Parathyroid adenoma (tissue), 2 donors: Measurements from ENCODE around the gene CATSPERZ.
"Not testable (repeated sequence)": the region's sequence is repeated elsewhere in the genome, so short reads cannot be mapped to it uniquely, and the experiment has no call there.

ENCODE experiments used
- H2AFZ ChIP-seq: fragments of 300-600 bp; sonication (generic); one replicate; pipeline ENCODE4 v1.7.0; 2017; ENCODE audit warnings: antibody characterized with exemption, mild to moderate bottlenecking
- H3K27ac ChIP-seq: fragments of 300-600 bp; sonication (generic); one replicate; pipeline ENCODE4 v1.7.0; 2017
- H3K27me3 ChIP-seq: fragments of 300-600 bp; sonication (generic); one replicate; pipeline ENCODE4 v1.7.0; 2017; ENCODE audit warnings: low read length; ENCODE audit not compliant: control insufficient read depth, insufficient read depth
- H3K36me3 ChIP-seq: fragments of 300-600 bp; sonication (generic); one replicate; pipeline ENCODE4 v1.7.0; 2017; ENCODE audit warnings: low read length; ENCODE audit not compliant: control insufficient read depth, insufficient read depth
- H3K4me1 ChIP-seq: fragments of 300-600 bp; sonication (generic); one replicate; pipeline ENCODE4 v1.7.0; 2017; ENCODE audit warnings: control low read depth
- H3K4me2 ChIP-seq: fragments of 300-600 bp; sonication (generic); one replicate; pipeline ENCODE4 v1.7.0; 2017; ENCODE audit warnings: low read length
- H3K4me3 ChIP-seq: fragments of 300-600 bp; sonication (generic); one replicate; pipeline ENCODE4 v1.7.0; 2017; ENCODE audit warnings: low read depth, low read length
- H3K79me2 ChIP-seq: fragments of 300-600 bp; sonication (generic); one replicate; pipeline ENCODE4 v1.7.0; 2017; ENCODE audit warnings: control low read depth
- H3K9ac ChIP-seq: fragments of 300-600 bp; sonication (generic); one replicate; pipeline ENCODE4 v1.7.0; 2017; ENCODE audit warnings: mild to moderate bottlenecking
- H3K9me3 ChIP-seq: fragments of 300-600 bp; sonication (generic); one replicate; pipeline ENCODE4 v1.7.0; 2017; ENCODE audit warnings: low read length; ENCODE audit not compliant: control insufficient read depth
- TF ChIP-seq, protein P1 (sequence below): fragments of 300-600 bp; sonication (generic); IDR thresholded peaks from one replicate; pipeline ENCODE4 v1.7.0; 2017; ENCODE audit warnings: antibody characterized with exemption, mild to moderate bottlenecking
- donor health status: primary hyperparathyroidism.

Gene CATSPERZ

DNA sequence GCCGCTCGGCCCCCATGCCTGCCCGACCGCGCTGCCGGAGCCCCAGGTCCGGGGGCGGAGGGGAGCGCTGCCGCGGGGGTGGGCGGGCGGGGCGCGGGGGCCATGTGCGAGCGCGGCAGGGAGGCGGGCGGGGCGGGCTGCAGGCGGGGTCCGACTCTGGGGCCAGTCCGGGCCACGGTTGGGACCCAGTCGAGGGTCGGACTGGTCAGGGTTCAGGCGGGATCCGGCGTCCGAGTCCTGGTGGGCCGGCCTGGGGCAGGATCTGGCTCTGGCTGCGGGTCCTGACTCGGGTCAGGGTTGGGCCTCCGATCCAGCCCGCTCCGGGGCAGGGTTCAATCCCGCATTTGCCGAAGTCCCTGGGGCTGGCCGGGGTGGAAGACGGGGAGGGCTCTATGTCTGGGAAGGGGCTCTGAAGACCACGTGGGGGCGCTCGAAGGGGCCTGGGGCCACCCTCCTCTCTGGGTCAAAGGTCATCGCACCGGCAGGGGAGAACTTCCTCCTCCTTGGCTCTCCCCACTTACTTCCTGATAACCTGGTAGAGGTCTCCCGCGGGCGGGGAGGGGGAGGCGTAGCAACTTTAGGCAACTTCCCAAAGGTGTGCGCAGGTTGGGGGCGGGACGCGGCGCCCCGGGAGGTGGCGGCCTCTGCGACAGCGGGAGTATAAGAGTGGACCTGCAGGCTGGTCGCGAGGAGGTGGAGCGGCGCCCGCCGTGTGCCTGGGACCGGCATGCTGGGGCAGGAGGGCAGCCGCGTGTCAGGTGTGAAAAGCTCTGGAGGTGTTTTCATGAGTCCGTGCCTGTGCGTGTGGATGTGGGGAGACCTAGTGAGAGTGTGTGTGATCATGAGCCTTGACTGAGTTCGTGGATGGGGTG lies 5.8 kb downstream of the CATSPERZ start:
- Histone ChIP-seq H3K4me2 (peak overlapping the region; percentile 81), H3K27ac (peak overlapping the region; percentile 69), H3K4me3 (peak overlapping the region; percentile 63), H3K9me3 (no peaks in the 10 kb centered on the region), H3K36me3 (no peaks in the 10 kb centered on the region), H3K4me1 (peaks cover 5% of the 10 kb centered on the region), H3K27me3 (no peaks in the 10 kb centered on the region), H3K9ac (peak overlapping the region; percentile 11), H3K79me2 (no peaks in the 10 kb centered on the region), H2AFZ (peak overlapping the region; percentile 45)
- TF ChIP-seq, protein P1, sequence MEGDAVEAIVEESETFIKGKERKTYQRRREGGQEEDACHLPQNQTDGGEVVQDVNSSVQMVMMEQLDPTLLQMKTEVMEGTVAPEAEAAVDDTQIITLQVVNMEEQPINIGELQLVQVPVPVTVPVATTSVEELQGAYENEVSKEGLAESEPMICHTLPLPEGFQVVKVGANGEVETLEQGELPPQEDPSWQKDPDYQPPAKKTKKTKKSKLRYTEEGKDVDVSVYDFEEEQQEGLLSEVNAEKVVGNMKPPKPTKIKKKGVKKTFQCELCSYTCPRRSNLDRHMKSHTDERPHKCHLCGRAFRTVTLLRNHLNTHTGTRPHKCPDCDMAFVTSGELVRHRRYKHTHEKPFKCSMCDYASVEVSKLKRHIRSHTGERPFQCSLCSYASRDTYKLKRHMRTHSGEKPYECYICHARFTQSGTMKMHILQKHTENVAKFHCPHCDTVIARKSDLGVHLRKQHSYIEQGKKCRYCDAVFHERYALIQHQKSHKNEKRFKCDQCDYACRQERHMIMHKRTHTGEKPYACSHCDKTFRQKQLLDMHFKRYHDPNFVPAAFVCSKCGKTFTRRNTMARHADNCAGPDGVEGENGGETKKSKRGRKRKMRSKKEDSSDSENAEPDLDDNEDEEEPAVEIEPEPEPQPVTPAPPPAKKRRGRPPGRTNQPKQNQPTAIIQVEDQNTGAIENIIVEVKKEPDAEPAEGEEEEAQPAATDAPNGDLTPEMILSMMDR, result peak; percentile 22

DNA sequence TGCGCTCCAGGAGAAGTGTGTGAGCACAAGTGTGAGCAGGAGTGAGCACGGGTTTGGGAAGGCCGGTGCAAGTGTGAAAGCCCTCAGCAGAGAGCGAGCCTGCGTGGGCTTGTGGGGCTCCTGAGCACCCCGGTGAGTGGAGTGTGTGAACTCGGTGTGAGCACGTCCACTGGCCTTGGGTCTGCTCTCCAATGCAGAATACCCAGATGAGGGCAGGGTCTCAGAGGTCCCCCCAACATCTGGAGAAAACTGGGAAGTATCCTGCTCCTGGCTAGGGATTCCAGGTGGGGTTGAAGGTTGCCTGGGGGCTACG lies 6.4 kb downstream of the CATSPERZ start:
- TF ChIP-seq, protein P1, result no peak
- H3K9me3 ChIP-seq, result no peaks in the 10 kb centered on the region
- no peak overlapping the region for H3K9ac ChIP-seq
- H3K4me3 ChIP-seq, result peak overlapping the region; percentile 63
- H3K4me1 ChIP-seq, result peaks cover 5% of the 10 kb centered on the region
- peak overlapping the region; percentile 81 for H3K4me2 ChIP-seq
- H3K27me3 ChIP-seq, result no peaks in the 10 kb centered on the region
- peak overlapping the region; percentile 15 for H3K27ac ChIP-seq
- no peaks in the 10 kb centered on the region for H3K36me3 ChIP-seq
- H3K79me2 ChIP-seq, result no peaks in the 10 kb centered on the region
- no peak overlapping the region for H2AFZ ChIP-seq

DNA sequence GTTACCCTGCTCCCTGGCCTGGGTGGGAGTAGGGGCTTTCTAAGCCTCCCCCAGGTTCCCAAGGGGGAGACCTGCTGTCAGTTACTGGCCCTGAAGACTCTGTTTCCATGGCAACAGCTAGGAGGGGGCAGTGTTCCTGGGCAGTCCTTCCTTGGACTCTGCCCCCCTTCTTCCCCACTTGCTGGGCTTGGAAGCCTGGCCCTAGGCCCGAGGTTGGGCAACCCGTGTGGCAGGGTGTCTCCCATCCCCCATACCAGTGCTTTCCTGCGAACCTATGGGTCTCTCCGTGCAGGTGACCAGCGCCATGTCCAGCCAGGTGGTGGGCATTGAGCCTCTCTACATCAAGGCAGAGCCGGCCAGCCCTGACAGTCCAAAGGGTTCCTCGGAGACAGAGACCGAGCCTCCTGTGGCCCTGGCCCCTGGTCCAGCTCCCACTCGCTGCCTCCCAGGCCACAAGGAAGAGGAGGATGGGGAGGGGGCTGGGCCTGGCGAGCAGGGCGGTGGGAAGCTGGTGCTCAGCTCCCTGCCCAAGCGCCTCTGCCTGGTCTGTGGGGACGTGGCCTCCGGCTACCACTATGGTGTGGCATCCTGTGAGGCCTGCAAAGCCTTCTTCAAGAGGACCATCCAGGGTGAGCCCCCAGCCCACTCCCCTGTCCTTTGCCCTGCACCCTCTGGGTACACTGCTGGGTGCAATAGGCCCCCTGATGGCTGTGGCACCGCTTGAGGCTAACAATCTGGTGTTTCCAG lies 6.9 kb downstream of the CATSPERZ start:
- peak overlapping the region; percentile 25 for H3K4me3 ChIP-seq
- H3K79me2 ChIP-seq, result no peaks in the 10 kb centered on the region
- peak overlapping the region; percentile 81 for H3K4me2 ChIP-seq
- no peaks in the 10 kb centered on the region for H3K9me3 ChIP-seq
- TF ChIP-seq, protein P1, result no peak
- peak overlapping the region; percentile 15 for H3K27ac ChIP-seq
- H2AFZ ChIP-seq, result no peak overlapping the region
- peaks cover 5% of the 10 kb centered on the region for H3K4me1 ChIP-seq
- H3K9ac ChIP-seq, result no peak overlapping the region
- H3K36me3 ChIP-seq, result no peaks in the 10 kb centered on the region
- H3K27me3 ChIP-seq, result no peaks in the 10 kb centered on the region

DNA sequence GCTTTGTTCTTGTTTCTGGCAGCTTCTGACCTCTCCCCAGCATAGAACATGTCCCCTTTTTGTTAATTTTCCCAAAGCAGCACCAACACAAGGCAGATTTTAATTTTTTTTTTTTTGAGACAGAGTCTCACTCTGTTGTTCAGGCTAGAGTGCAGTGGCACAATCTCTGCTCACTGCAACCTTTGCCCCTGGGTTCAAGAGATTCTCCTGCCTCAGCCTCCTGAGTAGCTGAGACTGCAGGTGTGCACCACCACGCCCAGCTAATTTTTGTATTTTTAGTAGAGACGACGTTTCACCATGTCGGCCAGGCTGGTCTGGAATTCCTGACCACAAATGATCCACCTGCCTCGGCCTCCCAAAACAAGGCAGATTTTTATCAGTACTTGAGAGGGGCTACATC lies 7.6 kb downstream of the CATSPERZ start:
- not testable (repeated sequence) for H3K9ac ChIP-seq, H3K9me3 ChIP-seq, H3K27ac ChIP-seq

DNA sequence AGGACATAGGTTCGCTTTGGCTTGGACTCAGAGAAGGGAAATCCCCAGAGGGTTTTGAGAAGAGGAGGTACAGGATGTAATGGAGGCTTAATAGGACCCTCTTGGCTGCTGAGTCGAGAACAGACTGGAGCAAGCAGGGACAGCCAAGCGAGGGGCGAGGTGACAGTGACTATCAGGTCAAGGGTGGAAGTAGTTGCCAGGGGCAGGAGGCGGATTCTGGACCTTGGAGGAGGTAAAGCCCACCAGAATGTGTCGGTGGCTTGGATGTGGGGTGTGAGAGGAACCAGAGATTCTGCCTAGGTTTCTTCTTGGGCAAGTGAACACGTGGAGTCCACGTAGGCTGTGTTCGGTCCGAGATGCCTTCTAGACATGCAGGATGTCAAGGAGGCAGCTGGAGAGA lies 12.8 kb downstream of the CATSPERZ start:
- no peak overlapping the region for H3K4me2 ChIP-seq
- no peak overlapping the region for H3K4me3 ChIP-seq
- H3K4me1 ChIP-seq, result peaks cover 2% of the 10 kb centered on the region
- TF ChIP-seq, protein P1, result no peak
- no peaks in the 10 kb centered on the region for H3K36me3 ChIP-seq
- no peak overlapping the region for H3K9ac ChIP-seq
- H3K27ac ChIP-seq, result no peak overlapping the region
- no peaks in the 10 kb centered on the region for H3K9me3 ChIP-seq
- H3K27me3 ChIP-seq, result no peaks in the 10 kb centered on the region
- H3K79me2 ChIP-seq, result no peaks in the 10 kb centered on the region
- no peak overlapping the region for H2AFZ ChIP-seq

More for the DNA sequence above, 7.6 kb downstream of the CATSPERZ start:
- not testable (repeated sequence) for H3K4me3 ChIP-seq, H3K4me1 ChIP-seq, H2AFZ ChIP-seq, H3K79me2 ChIP-seq, H3K4me2 ChIP-seq, H3K36me3 ChIP-seq, H3K27me3 ChIP-seq
